ENCODE data around the gene PPP2R5D.
"Not testable (repeated sequence)": the region's sequence is repeated elsewhere in the genome, so short reads cannot be mapped to it uniquely, and the experiment has no call there.

The PPP2R5D gene

DNA sequence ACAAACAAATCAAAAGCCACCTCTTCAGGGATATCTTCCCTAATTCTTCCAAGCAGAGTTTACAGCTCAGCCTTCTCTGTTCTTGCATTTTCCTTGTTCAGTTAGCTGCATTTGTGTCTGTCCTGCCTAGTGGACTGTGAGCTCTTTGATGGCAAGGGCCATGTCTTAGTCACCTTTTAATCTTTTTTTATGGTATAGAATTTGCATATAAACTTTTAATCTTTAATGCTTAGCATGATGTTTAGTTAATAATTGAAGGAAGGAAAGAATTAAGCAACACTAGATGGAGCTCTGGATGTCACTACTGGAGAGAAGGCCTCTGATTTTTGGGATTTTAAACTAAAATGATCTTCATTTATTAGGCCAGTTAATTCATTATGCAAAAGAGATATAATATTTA is 12.1 kb downstream of the PPP2R5D start:
- DNase-seq, result no peak

GRCh38 chr6:42998205-42998604 is 13.8 kb downstream of the PPP2R5D start:
- DNase-seq, result not testable (repeated sequence)

GRCh38 chr6:43001843-43002242 is 17.5 kb downstream of the PPP2R5D start:
- DNase-seq, result no peak

- DNase-seq, result no peak
These were observed 21.5 kb downstream of the PPP2R5D start for GRCh38 chr6:43005844-43006243.

DNA sequence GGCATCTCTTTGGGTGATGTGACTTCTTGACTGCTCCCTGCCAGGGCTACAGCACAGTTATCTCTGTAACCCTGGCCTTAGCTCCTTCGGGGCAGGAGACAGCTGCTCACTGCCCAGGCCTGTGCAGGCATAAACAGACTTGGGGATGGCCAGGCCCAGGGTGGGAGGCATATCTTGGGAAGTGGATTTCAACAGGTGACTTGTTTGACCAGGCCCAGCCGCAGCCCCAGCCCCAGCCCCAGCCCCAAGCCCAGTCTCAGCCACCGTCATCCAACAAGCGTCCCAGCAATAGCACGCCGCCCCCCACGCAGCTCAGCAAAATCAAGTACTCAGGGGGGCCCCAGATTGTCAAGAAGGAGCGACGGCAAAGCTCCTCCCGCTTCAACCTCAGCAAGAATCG is 21.9 kb downstream of the PPP2R5D start:
- no peak for DNase-seq

GRCh38 chr6:43007126-43007525 is 22.8 kb downstream of the PPP2R5D start:
- no peak for DNase-seq

DNA sequence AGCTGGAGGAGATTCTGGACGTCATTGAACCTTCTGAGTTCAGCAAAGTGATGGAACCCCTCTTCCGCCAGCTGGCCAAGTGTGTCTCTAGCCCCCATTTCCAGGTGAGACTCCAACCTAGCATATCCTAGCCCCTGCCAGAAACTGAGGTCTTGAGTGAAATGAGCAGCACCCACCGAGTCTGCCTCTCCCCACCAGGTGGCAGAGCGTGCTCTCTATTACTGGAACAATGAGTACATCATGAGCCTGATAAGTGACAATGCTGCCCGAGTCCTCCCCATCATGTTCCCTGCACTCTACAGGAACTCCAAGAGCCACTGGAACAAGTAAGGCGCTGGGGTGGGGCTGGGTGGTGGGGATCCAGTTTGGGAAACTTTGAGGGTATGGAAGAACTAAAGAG is 24.8 kb downstream of the PPP2R5D start:
- peak; percentile 14 for DNase-seq

- no peak for DNase-seq
These were observed 26.8 kb downstream of the PPP2R5D start for GRCh38 chr6:43011207-43011606.

DNA sequence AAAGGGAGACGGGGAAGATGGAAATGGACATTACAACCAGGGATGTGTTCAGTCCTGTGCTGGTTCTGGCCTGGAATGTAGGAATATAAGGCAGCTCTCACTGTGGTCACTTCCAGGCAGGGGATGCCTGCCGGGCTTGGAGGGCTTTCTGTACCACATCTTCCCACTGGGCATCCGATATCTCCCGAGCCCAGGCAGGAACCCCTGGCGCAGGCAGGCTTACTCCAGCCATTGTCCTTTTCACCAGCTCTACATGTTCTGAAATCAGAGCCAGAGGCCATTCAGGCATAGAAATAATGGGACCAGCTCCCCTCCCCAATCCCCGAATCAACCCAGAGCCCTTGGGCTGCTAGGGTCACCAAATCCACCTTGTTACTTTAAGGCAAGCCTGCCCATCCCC is 28.0 kb downstream of the PPP2R5D start:
- DNase-seq, result no peak

DNA sequence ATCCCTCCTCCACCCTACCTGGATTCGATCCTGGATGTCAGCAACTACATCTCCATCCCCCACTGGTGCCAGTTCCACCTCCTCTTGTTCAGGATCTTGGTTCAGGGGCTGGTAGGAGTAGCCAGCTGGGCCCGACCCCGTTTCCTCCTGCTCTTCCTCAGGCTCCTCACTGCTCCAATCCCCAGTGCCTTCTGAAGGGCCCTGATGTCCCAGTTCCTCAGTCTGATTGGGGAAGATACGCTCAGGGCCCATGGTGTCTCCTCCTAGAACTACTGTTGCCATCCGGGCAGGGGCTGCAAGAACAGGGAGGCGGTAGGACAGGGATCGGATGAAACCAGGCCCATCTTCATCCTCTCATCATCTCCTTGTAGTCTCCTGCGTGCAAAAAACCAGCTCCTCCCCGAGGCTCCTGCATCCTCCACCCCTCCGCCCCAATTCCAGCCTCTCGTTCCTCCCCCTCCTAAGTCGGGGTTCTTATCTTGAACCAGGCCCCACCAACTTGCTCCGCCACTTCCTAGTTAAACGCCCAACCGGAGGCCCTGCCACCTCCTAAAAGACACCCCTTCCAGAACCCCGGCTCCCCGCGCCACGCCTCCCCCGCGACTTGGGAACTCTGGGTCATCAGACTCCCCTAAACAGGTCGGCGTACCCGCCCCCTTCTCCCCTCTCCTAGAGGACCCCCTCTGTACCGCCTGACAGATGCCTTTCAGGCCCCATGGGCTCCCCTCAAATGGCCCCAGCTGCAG is 28.9 kb downstream of the PPP2R5D start:
- DNase-seq, result no peak

GRCh38 chr6:43013843-43014433 is 29.6 kb downstream of the PPP2R5D start, which contains the start of the genes KLHDC3 and MEA1:
KLHDC3 (plus strand) TSS chr6:43014249; CDS start chr6:43017193, 2,944 bp downstream.
MEA1 (minus strand) TSS chr6:43013946; CDS start chr6:43013813, 133 bp downstream.
- peak; percentile 100 for DNase-seq

DNA sequence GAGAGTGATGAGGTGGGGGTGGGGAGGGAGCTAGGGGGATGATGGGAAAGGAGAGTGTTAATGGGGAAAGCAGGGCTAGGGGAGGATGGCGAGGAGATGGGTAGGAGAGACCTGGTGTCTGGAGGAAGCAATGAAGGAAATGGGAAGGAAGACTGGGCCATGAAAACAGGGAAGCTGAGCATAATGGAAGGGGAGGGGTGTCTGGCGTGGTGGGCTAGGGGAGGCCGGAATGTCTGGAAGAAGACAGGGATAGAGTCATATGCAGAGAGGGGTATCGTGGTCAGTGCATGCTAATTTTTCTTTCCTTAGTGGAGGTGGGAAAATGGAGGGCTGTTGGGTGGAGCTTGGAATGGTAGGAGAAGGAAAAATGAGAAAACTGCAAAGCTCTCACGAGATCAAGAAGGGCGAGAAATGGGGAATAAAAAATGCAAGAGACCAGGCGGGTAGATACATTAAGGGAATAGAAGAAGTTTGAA is 30.1 kb downstream of the PPP2R5D start:
- DNase-seq, result no peak

DNA sequence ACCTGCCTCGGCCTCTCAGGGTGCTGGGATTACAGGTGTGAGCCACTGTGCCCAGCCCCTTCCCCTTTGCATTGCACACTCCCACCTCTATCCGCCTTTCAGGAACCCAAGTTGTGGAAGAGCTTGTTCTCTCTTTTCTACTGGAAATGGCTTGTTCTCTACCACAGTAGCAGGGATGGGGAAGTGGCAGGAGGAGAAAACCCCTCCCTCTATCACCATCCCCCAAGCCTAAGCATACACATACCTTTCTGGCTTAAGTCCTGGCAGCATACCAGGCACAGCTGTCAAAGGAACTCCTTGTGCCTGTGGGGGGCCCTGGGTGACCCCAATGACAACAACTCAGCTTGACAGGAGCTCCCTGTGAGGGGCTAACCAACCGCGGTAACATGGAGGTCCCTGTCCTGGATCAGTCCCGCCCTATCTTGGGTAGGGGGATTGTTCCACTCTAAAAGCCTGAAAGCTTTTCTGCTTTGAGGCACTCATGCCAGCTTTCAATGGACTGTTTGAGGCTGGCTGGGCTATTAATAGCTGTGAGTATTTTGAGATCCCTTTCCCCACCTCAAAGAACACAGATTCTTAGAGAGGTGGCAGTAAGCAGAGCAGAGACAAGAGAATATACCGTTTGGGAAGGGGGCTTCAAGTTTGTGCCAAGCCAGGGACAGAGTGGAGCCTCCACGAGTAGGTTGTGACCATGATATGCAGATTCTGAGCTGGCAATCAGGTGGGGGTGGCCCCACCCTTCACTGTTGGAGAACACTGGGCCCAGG is 32.0 kb downstream of the PPP2R5D start:
- no peak for DNase-seq

GRCh38 chr6:43016943-43017334 is 32.6 kb downstream of the PPP2R5D start:
- no peak for DNase-seq

DNA sequence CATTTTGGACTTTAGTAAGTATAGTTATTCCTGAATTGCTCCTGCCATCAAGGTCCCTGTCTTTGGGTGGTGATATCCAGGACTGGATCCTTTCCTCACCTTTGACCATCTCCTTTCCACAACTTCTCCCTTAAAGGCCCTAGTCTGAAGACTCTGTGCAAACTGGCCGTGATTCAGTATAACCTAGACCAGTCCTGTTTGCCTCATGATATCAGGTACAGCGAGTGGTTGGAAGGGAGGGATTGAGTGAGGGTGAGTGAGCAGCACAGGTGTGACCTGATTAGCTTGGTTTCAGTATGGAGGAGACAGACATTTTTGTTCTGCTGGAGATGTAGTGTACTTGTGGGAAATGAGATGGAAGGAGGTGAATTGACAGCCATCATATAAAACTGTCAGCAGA is 34.8 kb downstream of the PPP2R5D start:
- DNase-seq, result no peak

DNA sequence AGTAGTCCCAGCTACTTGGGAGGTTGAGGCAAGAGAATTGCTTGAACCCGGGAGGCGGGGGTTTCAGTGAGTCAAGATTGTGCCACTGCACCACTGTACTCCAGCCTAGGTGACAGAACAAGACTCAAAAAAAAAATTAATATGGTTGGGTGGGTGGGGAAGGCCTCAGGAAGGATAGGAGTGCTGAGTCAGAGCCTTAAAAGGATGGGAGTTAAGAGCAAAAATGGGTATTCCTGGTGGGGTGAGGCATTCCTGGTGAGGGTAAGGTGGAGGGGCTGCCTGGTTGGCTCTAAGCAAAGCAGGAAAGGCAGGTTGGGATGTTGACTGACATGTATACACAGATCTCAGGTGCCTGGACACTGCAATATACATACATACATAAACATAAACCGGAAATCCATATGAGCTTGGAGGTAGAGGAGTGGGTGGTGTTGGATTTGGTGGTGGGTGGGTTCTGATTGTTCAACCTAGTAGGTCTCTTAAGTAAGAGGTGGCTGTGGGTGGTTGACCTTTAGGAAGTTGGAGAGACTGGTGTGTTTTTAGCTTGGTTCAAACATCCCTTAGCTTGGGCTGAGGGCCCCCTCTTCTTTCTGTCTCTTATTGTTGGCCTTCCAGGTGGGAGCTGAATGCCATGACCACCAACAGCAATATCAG is 35.8 kb downstream of the PPP2R5D start:
- no peak for DNase-seq

DNA sequence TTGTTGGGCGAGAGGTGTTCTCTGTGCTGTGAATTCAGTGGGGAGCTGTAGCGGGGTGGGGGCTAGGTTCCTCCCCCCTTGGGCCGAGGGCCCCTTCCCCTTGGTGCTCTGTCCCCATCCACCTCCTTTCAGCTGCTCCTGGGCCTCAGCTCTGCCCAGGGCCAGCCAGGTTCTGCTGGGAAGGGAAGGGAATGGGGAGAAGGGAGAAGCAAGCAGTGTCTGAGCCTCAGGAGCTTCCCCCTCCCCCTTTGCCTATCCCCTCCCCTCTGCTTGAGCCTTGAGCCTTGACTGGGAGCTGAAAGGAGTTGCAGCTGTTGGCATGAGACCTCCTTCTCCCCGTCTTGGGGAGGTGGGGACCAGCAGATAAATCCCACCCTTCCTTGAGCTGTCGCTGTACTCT is 36.5 kb downstream of the PPP2R5D start:
- no peak for DNase-seq

DNA sequence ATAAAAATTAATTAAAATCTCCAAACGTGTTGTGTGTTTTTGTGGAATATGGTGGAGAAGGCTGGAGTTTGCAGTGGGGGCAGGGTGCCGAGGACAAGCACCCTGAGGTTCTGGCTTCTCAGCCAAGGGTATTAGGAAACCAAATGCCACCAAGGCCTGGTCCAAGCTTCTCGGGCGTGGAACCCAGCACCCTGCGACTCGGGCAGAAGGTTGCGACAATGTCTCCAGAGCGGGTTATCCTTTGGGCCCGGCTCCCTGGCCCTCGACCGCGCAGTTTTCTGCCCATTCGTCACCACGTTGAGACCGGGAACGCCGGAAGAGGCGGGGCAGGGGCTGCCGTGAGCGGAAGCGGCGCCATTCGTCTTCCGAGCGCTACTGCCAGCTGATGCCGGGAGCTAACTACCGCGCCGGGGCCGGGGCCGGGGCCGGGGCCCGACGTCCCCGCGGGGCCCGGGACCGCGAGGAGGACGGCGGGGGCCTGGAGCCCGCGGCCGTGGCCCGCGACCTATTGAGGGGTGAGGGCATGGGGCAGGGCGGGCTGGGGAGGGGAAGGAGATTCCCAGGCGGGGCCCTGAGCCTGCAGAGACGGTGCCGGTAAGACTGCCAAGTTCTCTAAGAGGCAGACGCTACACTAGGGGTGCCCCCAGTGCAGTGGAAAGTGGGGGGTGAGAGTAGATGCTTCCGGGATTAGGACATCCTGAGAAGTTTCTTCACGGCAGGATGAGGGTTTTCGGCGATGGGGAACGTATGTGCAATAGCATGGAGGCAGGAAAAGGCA is 37.1 kb downstream of the PPP2R5D start, which contains the start of gene RRP36:
TSS of gene RRP36 (plus strand) at position 354 of the 778 bp plus-strand sequence. CDS start at position 386, 32 bp downstream.
- DNase-seq, result peak; percentile 65

DNA sequence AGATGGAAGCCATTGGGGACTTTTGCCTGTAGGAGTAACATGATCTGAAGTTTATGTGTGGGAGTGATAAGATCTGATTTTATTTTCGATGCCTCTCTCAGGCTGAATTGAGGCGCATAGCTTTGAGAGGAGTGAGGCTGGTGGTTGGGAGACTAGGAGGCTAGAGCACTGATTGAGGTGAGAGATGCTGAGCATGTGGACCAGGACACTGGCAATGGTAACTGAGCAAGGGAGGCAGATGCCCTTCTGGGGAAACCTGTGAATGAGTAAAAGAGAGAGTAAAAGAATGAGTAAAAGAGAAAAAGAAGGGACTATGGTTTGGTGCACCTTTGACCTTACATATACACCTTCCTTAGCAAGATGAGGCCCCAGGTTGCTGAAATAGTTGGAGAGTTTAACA is 40.1 kb downstream of the PPP2R5D start:
- no peak for DNase-seq

GRCh38 chr6:43026365-43026764 is 42.0 kb downstream of the PPP2R5D start:
- DNase-seq, result no peak

DNA sequence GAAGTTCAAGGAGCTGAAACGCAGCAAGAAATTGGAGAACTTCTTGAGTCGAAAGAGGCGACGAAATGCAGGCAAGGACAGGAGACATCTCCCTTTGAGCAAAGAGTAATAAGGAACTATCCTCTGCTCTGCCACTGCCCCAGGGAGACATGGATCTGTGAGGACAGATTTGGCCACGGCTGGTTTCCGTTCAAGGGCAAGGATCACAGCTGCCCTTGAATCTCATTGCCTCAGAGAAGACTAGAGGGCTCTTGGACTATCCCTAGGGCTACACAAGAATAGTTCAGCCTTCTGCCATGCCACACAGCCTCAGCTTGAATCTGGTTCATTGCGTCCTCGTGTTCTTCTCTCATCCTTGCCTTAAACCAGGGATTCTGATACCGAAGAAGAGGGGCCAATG is 44.8 kb downstream of the PPP2R5D start:
- no peak for DNase-seq

GRCh38 chr6:43032326-43032725 is 48.0 kb downstream of the PPP2R5D start:
- no peak for DNase-seq

All from CD4-positive, alpha-beta T cell treated with Interleukin-4 for 4 hours (primary cell).